Kidney (tissue), 14 donors: ENCODE data around the gene METTL14. TPM values are rescaled to one million over a fixed set of nuclear protein-coding genes. Genes with fewer than 3 reads are reported as not detected.
A peak's percentile ranks its signal among the peaks of the same experiment; 100 is the strongest.

ENCODE experiments used
- DNase-seq, 5 donors: peaks; one replicate each; pipeline ENCODE4 v3.0.0-alpha.2; 2013 to 2020
- FAIRE-seq: peaks from 2 replicates; lab custom pipeline; 2012; peaks lifted over from hg19 to GRCh38; lab: Jason Lieb, UNC
- H3K27ac ChIP-seq, 2 donors: one replicate each; pipeline ENCODE4 v1.7.0; 2013; ENCODE audit warnings: low read depth in 2 of 2, low read length in 2 of 2, inconsistent platforms in 1 of 2
- H3K27me3 ChIP-seq: one replicate; pipeline ENCODE4 v1.7.1; 2013; ENCODE audit warnings: low read length, inconsistent platforms; ENCODE audit not compliant: control insufficient read depth, insufficient read depth
- H3K36me3 ChIP-seq, 3 donors: one replicate each; pipeline versions ENCODE4 v1.7.0 to v1.7.1; 2013; ENCODE audit warnings: low read length in 3 of 3, control low read depth in 1 of 3, inconsistent platforms in 1 of 3; ENCODE audit not compliant: insufficient read depth in 3 of 3, control insufficient read depth in 2 of 3
- H3K4me1 ChIP-seq, 3 donors: one replicate each; pipeline versions ENCODE4 v1.7.0 to v1.7.1; 2013; ENCODE audit warnings: low read length in 3 of 3, inconsistent platforms in 1 of 3, low read depth in 1 of 3; ENCODE audit not compliant: control insufficient read depth in 2 of 3, insufficient read depth in 2 of 3
- H3K4me3 ChIP-seq, 3 donors: one replicate each; pipeline versions ENCODE4 v1.7.0 to v1.8.1; 2013; ENCODE audit warnings: low read length in 3 of 3, control low read depth in 1 of 3, inconsistent platforms in 1 of 3
- H3K9ac ChIP-seq, 3 donors: one replicate each; pipeline versions ENCODE4 v1.7.0 to v1.7.1; 2013; ENCODE audit warnings: low read length in 3 of 3, control low read depth in 1 of 3, inconsistent platforms in 1 of 3
- H3K9me3 ChIP-seq, 3 donors: one replicate each; pipeline versions ENCODE4 v1.7.0 to v1.7.1; 2013; ENCODE audit warnings: low read length in 3 of 3, control low read depth in 1 of 3, inconsistent platforms in 1 of 3; ENCODE audit not compliant: control insufficient read depth in 2 of 3, insufficient read depth in 1 of 3
- CTCF ChIP-seq: IDR thresholded peaks from 3 replicates; pipeline ENCODE4 v1.5.1; 2012; ENCODE audit warnings: mild to moderate bottlenecking, moderate library complexity, borderline replicate concordance; ENCODE audit not compliant: insufficient read depth; ENCODE audit errors: extremely low read depth
- intact Hi-C: fragments of 100-400 bp; cut with DNase I; formaldehyde crosslinking; loops from one replicate; pipeline ENCODE4 v1.11.1; 2022
- polyA plus RNA-seq: library from polyadenylated mRNA; stranded (reverse); fragments of 350-450 nt; fragmentation: Illumina TruSeq; extraction: RNeasy Lipid Tissue Mini Kit (QIAGEN cat#74804); gene quantifications from one replicate; pipeline ENCODE4 v1.2.3, GENCODE V29; 2014; ENCODE audit warnings: low read depth, low replicate concordance; ENCODE audit not compliant: insufficient read depth
- total RNA-seq: library from RNA; stranded (reverse); fragmentation: NEBNext Ultra II Directional; extraction: Animal tissue kit (Norgen Biotek cat#: 25700); gene quantifications from one replicate; pipeline ENCODE4 v1.2.1, GENCODE V29; 2021
- donor health status: control.
- donor health status: control.
- donor health status: control.
- donor health status: control.
- donor health status: control.
- donor health status: DM: yes; HTN: yes; CAD: no.
- donor health status: Normal renal cell carcinoma (clear cell type).

Gene METTL14
- total and polyA plus RNA-seq, 2 donors from 2014 or later: 10.1 to 46.4 TPM

- Histone ChIP-seq H3K9me3 (no peaks in the 10 kb centered on the region), H3K4me3 (no peak overlapping the region), H3K27ac (peak overlapping the region in 1 of 2 donors; percentile 67), H3K4me1 (peaks cover 0 to 4% (median 2%) of the 10 kb centered on the region in 3 donors), H3K9ac (no peak overlapping the region), H3K27me3 (no peaks in the 10 kb centered on the region), H3K36me3 (peaks cover 0 to 8% (median 6%) of the 10 kb centered on the region in 3 donors)
- intact Hi-C loops: no loop called here
- no peak for FAIRE-seq
- TF ChIP-seq CTCF: no peak
- DNase-seq: no peak
Observed at GRCh38 chr4:118761397-118762016, 76.3 kb downstream of the METTL14 start.

GRCh38 chr4:118762155-118762554 lies 77.0 kb downstream of the METTL14 start:
- TF ChIP-seq CTCF: no peak
- H3K27ac ChIP-seq: peak overlapping the region in 1 of 2 donors; percentile 33

GRCh38 chr4:118762730-118763477 lies 77.7 kb downstream of the METTL14 start:
- H3K4me1 ChIP-seq: no peaks in the 10 kb centered on the region
- DNase-seq (peak in 2 of 5 donors; percentile 75 to 90), FAIRE-seq (peak; percentile 53)
- no peak overlapping the region for H3K4me3 ChIP-seq
- H3K27ac ChIP-seq: peak overlapping the region in 1 of 2 donors; percentile 11
- intact Hi-C loops: no loop called here
- H3K27me3 ChIP-seq: no peaks in the 10 kb centered on the region
- peaks cover 3 to 13% (median 10%) of the 10 kb centered on the region in 3 donors for H3K36me3 ChIP-seq
- H3K9ac ChIP-seq: no peak overlapping the region
- no peaks in the 10 kb centered on the region for H3K9me3 ChIP-seq
- TF ChIP-seq CTCF: no peak

More at GRCh38 chr4:118762155-118762554, 77.0 kb downstream of the METTL14 start:
- no peak overlapping the region for H3K4me3 ChIP-seq
- H3K9ac ChIP-seq: no peak overlapping the region
- no peak for FAIRE-seq
- H3K4me1 ChIP-seq: peaks cover 0 to under 1% (median under 1%) of the 10 kb centered on the region in 3 donors
- no peaks in the 10 kb centered on the region for H3K9me3 ChIP-seq
- intact Hi-C loops: no loop called here
- H3K36me3 ChIP-seq: peaks cover 2 to 12% (median 10%) of the 10 kb centered on the region in 3 donors
- no peak for DNase-seq
- H3K27me3 ChIP-seq: no peaks in the 10 kb centered on the region

Other genes starting within 250 kb of the METTL14 start
- gene SEC24D, start 150.7 kb downstream of the METTL14 start, total RNA-seq: 45.4 TPM
- gene SEC24D, start 150.7 kb downstream of the METTL14 start, polyA plus RNA-seq: 5.9 TPM
- gene SYNPO2, start 203.5 kb downstream of the METTL14 start, total RNA-seq: 56.5 TPM
- 7.5 TPM for gene SYNPO2, start 203.5 kb downstream of the METTL14 start, polyA plus RNA-seq